ENCODE results near the gene FOSL2.

DNA sequence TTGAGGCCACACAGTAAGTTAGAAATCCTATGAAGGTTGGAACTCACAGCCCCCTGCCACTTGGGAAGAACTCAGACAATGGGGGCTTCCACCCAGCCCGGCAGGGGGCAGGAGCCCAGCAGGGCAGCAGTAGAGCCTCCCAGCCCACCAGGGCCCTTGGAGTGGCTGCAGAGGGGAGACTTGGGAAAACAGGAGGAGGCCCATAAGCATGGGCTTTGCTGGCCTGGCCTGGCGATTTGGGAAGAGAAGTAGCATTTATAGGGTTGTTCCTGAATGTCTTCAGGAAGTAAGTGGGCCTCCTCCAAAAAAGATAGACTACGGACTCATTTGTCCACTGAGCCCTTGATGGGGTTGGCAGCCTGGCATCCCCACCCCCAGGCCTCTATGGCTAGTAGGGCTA, 17.4 kb upstream of the FOSL2 start:
- TF ChIP-seq, protein P1, sequence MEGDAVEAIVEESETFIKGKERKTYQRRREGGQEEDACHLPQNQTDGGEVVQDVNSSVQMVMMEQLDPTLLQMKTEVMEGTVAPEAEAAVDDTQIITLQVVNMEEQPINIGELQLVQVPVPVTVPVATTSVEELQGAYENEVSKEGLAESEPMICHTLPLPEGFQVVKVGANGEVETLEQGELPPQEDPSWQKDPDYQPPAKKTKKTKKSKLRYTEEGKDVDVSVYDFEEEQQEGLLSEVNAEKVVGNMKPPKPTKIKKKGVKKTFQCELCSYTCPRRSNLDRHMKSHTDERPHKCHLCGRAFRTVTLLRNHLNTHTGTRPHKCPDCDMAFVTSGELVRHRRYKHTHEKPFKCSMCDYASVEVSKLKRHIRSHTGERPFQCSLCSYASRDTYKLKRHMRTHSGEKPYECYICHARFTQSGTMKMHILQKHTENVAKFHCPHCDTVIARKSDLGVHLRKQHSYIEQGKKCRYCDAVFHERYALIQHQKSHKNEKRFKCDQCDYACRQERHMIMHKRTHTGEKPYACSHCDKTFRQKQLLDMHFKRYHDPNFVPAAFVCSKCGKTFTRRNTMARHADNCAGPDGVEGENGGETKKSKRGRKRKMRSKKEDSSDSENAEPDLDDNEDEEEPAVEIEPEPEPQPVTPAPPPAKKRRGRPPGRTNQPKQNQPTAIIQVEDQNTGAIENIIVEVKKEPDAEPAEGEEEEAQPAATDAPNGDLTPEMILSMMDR (IDR thresholded peaks at IDR 0.05) = no peak
- TF ChIP-seq TCF12 (IDR thresholded peaks at IDR 0.05) (no peak), EP300 (IDR thresholded peaks at IDR 0.05; ENCODE audit: borderline replicate concordance in 1 of 2, low read depth in 1 of 2, low read length in 1 of 2) (no peak), GABPA (IDR thresholded peaks at IDR 0.05; ENCODE audit: low read depth) (no peak), RXRA (IDR thresholded peaks at IDR 0.05; ENCODE audit: borderline replicate concordance, low read depth) (no peak), EZH2phosphoT487 (IDR thresholded peaks at IDR 0.05; ENCODE audit: borderline replicate concordance, low read depth) (no peak), SMC3 (IDR thresholded peaks at IDR 0.05; ENCODE audit: low read depth, low read length) (no peak), TAF1 (IDR thresholded peaks at IDR 0.05; ENCODE audit: borderline replicate concordance, low read depth, low read length) (no peak)
- TF ChIP-seq, protein P2, sequence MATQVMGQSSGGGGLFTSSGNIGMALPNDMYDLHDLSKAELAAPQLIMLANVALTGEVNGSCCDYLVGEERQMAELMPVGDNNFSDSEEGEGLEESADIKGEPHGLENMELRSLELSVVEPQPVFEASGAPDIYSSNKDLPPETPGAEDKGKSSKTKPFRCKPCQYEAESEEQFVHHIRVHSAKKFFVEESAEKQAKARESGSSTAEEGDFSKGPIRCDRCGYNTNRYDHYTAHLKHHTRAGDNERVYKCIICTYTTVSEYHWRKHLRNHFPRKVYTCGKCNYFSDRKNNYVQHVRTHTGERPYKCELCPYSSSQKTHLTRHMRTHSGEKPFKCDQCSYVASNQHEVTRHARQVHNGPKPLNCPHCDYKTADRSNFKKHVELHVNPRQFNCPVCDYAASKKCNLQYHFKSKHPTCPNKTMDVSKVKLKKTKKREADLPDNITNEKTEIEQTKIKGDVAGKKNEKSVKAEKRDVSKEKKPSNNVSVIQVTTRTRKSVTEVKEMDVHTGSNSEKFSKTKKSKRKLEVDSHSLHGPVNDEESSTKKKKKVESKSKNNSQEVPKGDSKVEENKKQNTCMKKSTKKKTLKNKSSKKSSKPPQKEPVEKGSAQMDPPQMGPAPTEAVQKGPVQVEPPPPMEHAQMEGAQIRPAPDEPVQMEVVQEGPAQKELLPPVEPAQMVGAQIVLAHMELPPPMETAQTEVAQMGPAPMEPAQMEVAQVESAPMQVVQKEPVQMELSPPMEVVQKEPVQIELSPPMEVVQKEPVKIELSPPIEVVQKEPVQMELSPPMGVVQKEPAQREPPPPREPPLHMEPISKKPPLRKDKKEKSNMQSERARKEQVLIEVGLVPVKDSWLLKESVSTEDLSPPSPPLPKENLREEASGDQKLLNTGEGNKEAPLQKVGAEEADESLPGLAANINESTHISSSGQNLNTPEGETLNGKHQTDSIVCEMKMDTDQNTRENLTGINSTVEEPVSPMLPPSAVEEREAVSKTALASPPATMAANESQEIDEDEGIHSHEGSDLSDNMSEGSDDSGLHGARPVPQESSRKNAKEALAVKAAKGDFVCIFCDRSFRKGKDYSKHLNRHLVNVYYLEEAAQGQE (IDR thresholded peaks at IDR 0.05; ENCODE audit: low read depth, low read length) = no peak
- TF ChIP-seq, protein P3, sequence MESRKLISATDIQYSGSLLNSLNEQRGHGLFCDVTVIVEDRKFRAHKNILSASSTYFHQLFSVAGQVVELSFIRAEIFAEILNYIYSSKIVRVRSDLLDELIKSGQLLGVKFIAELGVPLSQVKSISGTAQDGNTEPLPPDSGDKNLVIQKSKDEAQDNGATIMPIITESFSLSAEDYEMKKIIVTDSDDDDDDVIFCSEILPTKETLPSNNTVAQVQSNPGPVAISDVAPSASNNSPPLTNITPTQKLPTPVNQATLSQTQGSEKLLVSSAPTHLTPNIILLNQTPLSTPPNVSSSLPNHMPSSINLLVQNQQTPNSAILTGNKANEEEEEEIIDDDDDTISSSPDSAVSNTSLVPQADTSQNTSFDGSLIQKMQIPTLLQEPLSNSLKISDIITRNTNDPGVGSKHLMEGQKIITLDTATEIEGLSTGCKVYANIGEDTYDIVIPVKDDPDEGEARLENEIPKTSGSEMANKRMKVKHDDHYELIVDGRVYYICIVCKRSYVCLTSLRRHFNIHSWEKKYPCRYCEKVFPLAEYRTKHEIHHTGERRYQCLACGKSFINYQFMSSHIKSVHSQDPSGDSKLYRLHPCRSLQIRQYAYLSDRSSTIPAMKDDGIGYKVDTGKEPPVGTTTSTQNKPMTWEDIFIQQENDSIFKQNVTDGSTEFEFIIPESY (IDR thresholded peaks at IDR 0.05; ENCODE audit: borderline replicate concordance, low read depth) = no peak
